ENCODE data around the gene NECAP2. TPM values are rescaled to one million over a fixed set of nuclear protein-coding genes. Genes with fewer than 3 reads are reported as not detected.
"Not testable (repeated sequence)": the region's sequence is repeated elsewhere in the genome, so short reads cannot be mapped to it uniquely, and the experiment has no call there.

NECAP2 gene
- total RNA-seq, 1 experiment from 2014 or later = 30.8 TPM

- no peak for DNase-seq (ENCODE audit: extremely low read depth, low read depth)
Measured at GRCh38 chr1:16425125-16426025, 15.1 kb upstream of the NECAP2 start.

DNA sequence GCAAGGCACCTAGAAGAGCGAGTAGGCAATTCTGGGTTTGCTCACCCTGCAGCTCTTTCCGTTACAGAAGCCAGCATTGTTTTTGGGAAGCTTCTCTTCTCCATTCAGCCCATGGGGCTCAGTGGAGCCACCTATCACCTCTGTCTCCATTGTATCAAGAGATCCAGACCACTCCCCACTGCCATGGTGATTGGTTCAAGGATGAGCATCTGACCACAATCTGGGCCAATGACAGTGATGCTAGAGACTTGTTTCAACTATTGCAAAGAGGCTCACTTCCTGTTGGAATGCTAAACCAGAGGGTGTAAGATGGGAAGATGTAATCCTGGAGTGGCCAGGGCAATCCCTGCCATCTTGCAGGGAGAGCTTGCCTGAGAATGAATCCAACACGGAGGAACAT is 9.9 kb upstream of the NECAP2 start:
- DNase-seq (ENCODE audit: extremely low read depth, low read depth) = no peak

DNA sequence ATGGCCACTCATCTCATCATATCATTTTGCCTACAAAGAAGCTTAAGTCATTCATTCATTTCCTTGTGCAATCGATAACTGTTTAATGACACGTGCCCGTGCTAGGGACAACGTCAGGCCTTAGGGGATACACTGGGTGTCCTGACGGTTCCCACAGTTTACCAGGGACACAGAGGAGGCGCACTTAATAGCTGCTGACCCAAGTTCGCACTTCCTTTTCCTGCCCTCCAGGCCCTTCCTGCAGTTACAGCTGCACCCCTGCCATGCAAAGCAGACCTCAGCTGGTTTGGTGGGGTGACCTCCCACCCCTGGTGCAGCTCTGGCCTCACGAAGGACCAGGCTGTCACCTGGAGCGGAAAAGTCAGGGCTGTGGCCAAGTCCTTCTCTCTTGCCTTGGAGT is 7.5 kb upstream of the NECAP2 start:
- DNase-seq (ENCODE audit: extremely low read depth, low read depth) = no peak

DNA sequence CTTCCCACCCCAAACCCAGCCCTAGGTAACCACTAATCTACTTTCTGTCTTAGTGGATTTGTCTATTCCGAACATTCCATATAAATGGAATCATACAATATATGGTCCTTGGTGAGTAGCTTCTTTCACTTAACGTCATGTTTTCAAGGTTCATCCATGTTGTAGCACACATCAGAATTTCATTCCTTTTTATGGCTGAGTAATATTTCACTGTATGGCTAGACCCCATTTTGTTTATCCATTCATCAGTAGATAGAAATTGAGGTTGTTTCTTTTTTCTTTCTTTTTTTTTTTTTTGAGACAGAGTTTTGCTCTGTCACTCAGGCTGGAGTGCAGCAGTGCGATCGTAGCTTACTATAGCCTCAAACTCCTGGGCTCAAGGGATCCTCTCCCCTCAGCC is 6.5 kb upstream of the NECAP2 start:
- no peak for DNase-seq (ENCODE audit: extremely low read depth, low read depth)

DNA sequence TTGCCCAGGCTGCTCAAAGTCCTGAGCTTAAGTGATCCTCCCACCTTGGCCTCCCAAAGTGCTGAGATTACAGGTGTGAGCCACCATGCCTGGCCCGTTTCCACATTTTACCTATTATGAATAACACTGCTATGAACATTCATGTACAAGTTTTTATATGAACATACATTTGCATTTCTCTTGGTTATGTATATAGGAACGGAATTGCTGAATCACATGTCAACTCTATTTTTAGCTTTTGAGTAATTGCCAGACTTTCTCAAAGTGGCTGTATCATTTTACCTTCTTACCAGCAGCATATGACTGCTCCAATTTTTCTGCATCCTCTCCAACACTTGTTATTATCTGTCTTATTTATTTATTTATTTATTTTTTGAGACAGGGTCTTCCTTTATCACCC is 6.0 kb upstream of the NECAP2 start:
- DNase-seq (ENCODE audit: extremely low read depth, low read depth) = no peak

DNA sequence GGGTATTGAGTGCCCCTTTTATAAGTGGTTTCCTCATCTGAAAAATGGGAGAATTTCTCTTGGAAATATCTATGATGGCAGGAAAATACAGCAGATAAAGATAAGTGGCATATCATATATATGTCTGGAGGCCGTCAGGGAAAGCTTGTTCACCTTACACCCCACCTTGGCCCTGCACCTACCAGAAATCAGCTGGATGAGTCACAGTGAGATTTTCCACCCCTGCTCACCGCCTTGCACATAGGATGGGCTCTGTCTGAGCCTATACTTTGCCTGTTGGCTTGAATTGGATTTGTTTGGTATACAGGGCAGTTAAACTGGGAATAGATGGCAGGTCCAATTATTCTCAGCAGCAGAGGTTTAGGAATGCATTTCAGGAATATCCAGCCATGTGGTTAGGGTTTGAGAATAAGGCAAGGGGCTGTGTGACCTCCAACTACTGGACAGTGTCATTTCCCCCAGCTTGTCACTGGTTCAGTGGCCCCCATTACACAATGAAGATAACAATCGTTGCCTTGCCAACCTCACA is 3.5 kb upstream of the NECAP2 start, which contains the start of gene SPATA21:
Gene SPATA21, minus strand, starts transcription at position 479 of the 529 bp plus-strand sequence. CDS start 6,053 bp downstream, outside the sequence.
- DNase-seq (ENCODE audit: extremely low read depth, low read depth) = no peak

- no peak for DNase-seq (ENCODE audit: extremely low read depth, low read depth)
Measured at GRCh38 chr1:16438516-16438915, 2.0 kb upstream of the NECAP2 start.

DNA sequence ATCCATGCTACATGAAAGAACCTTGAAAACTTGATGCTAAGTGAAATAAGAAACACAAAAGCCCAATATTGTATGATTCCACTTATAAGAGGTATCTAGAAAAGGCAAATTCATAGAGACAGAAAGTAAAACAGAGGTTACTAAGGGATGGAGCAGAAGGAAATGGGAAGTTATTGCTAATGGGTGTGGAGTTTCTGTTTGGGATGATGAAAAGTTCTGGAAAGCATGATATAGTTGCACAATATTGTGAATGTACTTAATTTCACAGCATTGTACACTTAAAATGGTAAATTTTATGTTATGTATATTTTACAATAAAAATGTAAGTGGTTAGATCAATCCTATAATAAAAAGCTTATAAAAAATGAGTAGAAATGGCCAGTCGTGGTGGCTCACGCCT is 1.6 kb upstream of the NECAP2 start:
- no peak for DNase-seq (ENCODE audit: extremely low read depth, low read depth)

DNA sequence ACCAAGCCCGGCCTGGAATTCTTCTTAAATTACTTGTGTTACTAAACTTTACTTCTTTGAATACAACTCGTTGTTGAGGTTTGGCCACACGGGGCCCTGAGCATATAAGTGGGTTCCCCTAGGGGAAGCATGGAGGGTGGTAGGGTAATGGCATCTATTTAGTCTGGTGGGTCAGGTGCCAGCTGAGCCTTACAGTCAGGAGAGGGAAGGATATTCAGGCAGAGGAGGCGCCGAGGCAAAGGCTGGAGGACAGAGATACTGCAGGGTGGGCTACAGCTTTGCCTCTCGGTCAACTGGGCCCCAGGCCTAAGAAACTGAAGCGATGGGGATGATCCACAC is 424 bp upstream of the NECAP2 start:
- no peak for DNase-seq (ENCODE audit: extremely low read depth, low read depth)

- DNase-seq (ENCODE audit: extremely low read depth, low read depth) = no peak
Measured at GRCh38 chr1:16441282-16441665, 750 bp downstream of the NECAP2 start.

DNA sequence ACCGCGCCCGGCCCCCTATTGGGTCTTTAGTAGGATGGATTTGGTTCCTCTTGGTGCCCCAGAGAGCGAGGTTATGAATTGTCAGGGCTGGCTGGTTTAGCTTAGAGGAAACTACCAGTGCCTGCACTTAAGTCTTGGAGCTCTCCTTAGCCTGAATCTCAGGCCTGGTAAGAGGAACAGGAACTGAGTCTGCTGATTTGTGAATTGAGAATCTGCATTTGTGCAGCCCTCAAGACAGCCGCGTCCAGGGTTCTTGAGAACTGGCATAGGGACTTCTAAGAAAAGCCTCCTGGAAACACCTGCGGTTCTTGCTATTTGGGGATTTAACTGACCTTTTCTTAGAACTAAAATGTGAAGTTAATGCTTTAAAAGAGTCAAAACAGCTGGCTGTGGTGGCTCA is 1.7 kb downstream of the NECAP2 start:
- DNase-seq (ENCODE audit: extremely low read depth, low read depth) = no peak

DNA sequence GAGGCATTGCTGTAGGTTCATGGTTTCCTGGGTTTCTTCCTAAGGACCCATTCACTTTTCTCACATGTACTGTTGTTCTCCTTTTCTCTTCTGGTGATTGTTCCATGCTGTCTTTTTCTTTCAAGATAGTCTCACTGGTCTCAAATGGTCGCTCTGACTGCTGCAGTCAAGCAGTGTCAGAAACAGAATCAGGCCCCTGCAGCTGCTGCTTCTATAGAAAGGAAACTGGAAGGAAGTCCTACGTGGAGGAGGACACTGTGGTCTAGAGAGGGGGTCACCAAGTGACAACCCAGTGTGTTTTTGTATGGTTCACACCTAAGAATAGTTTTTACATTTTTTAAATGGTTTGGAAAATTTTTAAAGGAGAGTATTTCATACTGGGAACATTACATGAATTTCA is 2.4 kb downstream of the NECAP2 start:
- DNase-seq (ENCODE audit: extremely low read depth, low read depth) = no peak

DNA sequence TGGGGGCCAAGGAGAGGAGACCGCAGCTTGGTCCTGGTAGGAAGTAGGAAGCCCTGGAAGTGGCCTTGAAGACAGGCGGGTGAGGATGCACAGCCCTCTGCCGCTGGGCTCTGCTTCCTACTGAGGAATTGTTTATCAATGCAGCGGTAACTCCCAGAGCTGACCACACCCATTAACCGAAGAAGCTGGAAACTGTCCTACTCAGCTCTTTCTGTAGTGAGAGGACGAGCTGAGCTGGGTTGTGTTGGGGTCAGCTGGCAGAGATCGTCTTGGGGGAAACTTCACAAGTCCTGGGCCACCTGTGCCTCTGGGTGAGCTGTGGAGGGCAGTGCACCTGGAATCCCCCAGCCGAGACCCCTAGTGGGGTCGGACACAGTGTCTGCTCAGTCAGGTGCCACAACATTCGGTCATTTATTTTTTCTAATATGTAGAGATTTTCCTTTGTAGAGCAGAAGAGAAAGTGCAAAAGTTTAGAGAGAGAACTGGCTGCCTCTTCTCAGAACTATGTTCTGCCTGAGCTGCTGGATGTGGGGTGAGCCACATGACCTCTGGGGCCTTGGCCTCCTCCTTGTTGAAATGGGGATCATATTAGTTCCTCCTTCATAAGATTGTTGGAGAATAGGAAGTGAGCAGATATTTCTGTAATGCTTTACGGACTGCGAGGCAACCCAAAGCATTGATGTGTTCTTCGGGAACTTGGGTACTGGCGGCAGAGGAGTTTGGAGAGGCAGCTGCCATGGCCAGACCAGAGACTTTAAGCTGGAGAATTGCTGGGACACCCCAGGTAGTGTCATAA is 3.6 kb downstream of the NECAP2 start:
- DNase-seq (ENCODE audit: extremely low read depth, low read depth) = no peak

GRCh38 chr1:16445052-16445451 is 4.5 kb downstream of the NECAP2 start:
- no peak for DNase-seq (ENCODE audit: extremely low read depth, low read depth)

- DNase-seq (ENCODE audit: extremely low read depth, low read depth) = no peak
Measured at GRCh38 chr1:16446116-16446515, 5.6 kb downstream of the NECAP2 start.

GRCh38 chr1:16447641-16448040 is 7.1 kb downstream of the NECAP2 start:
- no peak for DNase-seq (ENCODE audit: extremely low read depth, low read depth)

DNA sequence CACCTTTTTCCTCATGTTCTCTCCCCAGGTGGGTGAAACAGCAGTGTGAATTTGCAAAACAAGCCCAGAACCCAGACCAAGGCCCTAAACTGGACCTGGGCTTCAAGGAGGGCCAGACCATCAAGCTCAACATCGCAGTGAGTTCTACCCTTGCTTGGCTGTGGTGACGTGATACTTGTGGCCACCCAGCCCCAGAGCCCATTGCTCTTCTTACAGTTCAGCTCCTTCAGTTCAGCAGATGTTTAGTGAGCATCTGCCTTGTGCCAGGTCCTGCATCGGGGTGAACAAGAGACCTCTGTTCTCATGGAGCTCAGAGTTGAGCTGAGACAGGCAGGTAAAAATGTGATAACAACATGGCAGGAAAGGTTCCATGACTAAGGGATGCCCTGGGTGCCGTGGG is 8.5 kb downstream of the NECAP2 start:
- DNase-seq (ENCODE audit: extremely low read depth, low read depth) = no peak

GRCh38 chr1:16449666-16450065 is 9.1 kb downstream of the NECAP2 start:
- no peak for DNase-seq (ENCODE audit: extremely low read depth, low read depth)

DNA sequence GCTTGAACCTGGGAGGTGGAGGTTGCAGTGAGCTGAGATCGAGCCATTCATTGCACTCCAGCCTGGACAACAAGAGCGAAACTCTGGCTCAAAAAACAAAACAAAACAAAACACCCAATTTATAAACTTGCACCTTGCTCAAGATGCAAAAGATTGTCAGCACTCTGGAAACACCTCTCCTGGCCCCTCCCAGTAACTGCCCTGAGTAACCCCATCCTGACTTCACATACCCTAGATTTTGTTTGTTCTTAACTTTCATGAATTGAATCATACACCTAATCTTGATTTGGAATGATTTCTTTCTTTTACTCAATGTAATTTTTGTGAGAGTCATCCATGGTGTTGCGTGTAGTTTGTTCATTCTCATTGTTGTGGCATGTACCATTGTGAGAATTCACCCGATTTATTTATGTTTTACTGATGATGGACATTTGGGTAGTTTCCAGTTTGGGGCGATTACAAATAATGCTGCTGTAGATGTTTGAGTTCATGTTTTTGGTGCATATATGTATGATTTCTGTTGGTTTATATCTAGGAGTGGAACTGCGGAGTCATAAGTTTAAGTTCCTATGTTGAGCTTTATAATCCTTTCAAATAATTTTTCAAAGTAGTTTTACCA is 10.4 kb downstream of the NECAP2 start:
- no peak for DNase-seq (ENCODE audit: extremely low read depth, low read depth)

DNA sequence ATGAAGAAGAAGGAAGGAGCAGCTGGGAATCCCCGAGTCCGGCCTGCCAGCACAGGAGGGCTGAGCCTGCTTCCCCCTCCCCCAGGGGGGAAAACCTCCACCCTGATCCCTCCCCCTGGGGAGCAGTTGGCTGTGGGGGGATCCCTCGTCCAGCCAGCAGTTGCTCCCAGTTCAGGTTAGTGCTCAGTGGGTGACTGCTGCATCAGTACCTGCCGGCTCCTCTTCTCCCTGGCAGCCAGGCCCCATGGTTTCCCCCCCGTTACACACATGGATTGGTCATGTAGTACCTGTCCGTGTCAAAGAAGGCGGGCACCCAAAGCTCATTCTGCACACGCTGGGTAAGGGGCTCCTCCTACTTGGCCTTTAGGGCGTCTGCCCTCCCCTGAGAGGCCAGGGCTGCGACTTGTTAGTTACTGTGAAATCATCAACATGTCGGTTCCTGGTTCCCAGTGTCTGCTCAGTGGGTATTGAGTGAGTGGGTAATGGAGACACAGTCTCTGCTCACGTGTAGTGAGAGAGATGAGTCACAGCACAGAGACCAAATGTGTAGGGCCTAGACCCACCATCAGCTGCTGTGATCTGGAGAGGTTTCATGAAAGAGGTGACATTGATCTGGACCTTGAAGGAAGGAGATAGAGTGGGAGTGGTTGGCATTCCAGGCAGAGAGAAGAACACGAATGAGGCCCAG is 11.5 kb downstream of the NECAP2 start:
- no peak for DNase-seq (ENCODE audit: extremely low read depth, low read depth)

- not testable (repeated sequence) for DNase-seq (ENCODE audit: extremely low read depth, low read depth)
Measured at GRCh38 chr1:16454909-16455308, 14.4 kb downstream of the NECAP2 start.
